MM.1S (cell line): ENCODE measurements around the gene RGL3.
"Not testable (repeated sequence)": the region's sequence is repeated elsewhere in the genome, so short reads cannot be mapped to it uniquely, and the experiment has no call there.

Source experiments
- DNase-seq: peaks from one replicate; pipeline ENCODE4 v3.0.0-alpha.2; 2015
- H2AFZ ChIP-seq: fragments of 300-600 bp; sonication (generic); 2 replicates; pipeline ENCODE4 v1.6.0; 2016; ENCODE audit warnings: antibody characterized with exemption, low read length
- H3F3A ChIP-seq: fragments of 300-600 bp; sonication (generic); 2 replicates; pipeline ENCODE4 v1.6.1; 2016; ENCODE audit warnings: mild to moderate bottlenecking, antibody characterized with exemption, low read length, moderate library complexity, mixed read lengths; ENCODE audit not compliant: insufficient read depth
- H3K27ac ChIP-seq: fragments of 300-600 bp; sonication (generic); 2 replicates; pipeline ENCODE4 v1.5.1; 2016; ENCODE audit warnings: mild to moderate bottlenecking, low read length
- H3K27me3 ChIP-seq: fragments of 300-600 bp; sonication (generic); replicated peaks from 2 replicates; pipeline ENCODE4 v1.6.0; 2016; ENCODE audit warnings: low read length; ENCODE audit not compliant: insufficient read depth
- H3K36me3 ChIP-seq: fragments of 300-600 bp; sonication (generic); replicated peaks from 2 replicates; pipeline ENCODE4 v1.6.1; 2016; ENCODE audit warnings: mild to moderate bottlenecking, low read length, mixed read lengths; ENCODE audit not compliant: insufficient read depth
- H3K4me1 ChIP-seq: fragments of 300-600 bp; sonication (generic); 2 replicates; pipeline ENCODE4 v1.6.1; 2016; ENCODE audit warnings: low read length, mixed read lengths
- H3K4me2 ChIP-seq: fragments of 300-600 bp; sonication (generic); 2 replicates; pipeline ENCODE4 v1.6.0; 2016; ENCODE audit warnings: low read depth, low read length
- H3K4me3 ChIP-seq: fragments of 300-600 bp; sonication (generic); 2 replicates; pipeline ENCODE4 v1.5.1; 2016; ENCODE audit warnings: low read length, mixed read lengths
- H3K79me2 ChIP-seq: fragments of 300-600 bp; sonication (generic); 2 replicates; pipeline ENCODE4 v1.6.1; 2016; ENCODE audit warnings: mixed run types, low read length, mixed read lengths
- H3K9ac ChIP-seq: fragments of 300-600 bp; sonication (generic); 2 replicates; pipeline ENCODE4 v1.6.1; 2016; ENCODE audit warnings: low read length, mixed read lengths
- H3K9me2 ChIP-seq: fragments of 300-600 bp; sonication (generic); replicated peaks from 2 replicates; pipeline ENCODE4 v1.6.1; 2016; ENCODE audit warnings: mild to moderate bottlenecking, low read length, mixed read lengths; ENCODE audit not compliant: insufficient read depth
- H3K9me3 ChIP-seq: fragments of 300-600 bp; sonication (generic); replicated peaks from 2 replicates; pipeline ENCODE4 v1.6.1; 2016; ENCODE audit warnings: mild to moderate bottlenecking, low read length, mixed read lengths; ENCODE audit not compliant: insufficient read depth
- H4K20me1 ChIP-seq: fragments of 300-600 bp; sonication (generic); 2 replicates; pipeline ENCODE4 v1.6.1; 2016; ENCODE audit warnings: mild to moderate bottlenecking, low read length, moderate library complexity, mixed read lengths; ENCODE audit not compliant: insufficient read depth
- CTCF ChIP-seq: fragments of 300-600 bp; sonication (generic); IDR thresholded peaks from 2 replicates; pipeline ENCODE4 v1.5.1; 2016; ENCODE audit warnings: antibody characterized with exemption, low read length, mixed read lengths
- EZH2 ChIP-seq: fragments of 300-600 bp; sonication (generic); optimal IDR thresholded peaks from 2 replicates; pipeline ENCODE3; 2017; ENCODE audit warnings: low read depth, mild to moderate bottlenecking, antibody characterized with exemption, low read length, mixed read lengths
- EZH2phosphoT487 ChIP-seq: fragments of 300-600 bp; sonication (generic); IDR thresholded peaks from 2 replicates; pipeline ENCODE4 v1.6.1; 2018; ENCODE audit warnings: antibody characterized with exemption, low read length

Gene RGL3

GRCh38 chr19:11457115-11457514, 38.0 kb upstream of the RGL3 start:
- Histone ChIP-seq H3K4me3 (no peak overlapping the region), H3K9ac (no peak overlapping the region)
- DNase-seq: no peak

DNA sequence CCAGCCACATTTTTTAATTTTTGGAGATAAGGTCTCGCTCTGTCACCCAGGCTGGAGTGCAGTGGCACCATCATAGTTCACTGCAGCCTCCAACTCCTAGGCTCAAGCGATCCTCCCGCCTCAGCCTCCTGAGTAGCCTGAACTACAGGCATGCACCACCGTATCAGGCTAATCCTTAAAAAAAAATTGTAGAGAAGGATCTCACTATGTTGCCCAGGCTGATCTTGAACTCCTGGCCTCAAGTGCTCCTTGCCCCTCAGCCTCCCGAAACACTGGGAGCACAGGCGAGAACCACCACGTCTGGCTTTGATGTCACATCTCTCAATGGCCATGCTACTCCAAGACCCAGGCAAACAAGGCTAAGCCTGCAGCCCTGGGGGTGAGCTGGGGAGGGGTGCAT, 37.5 kb upstream of the RGL3 start:
- Histone ChIP-seq H2AFZ (no peak overlapping the region), H4K20me1 (no peaks in the 10 kb centered on the region), H3K9me2 (no peaks in the 10 kb centered on the region), H3K4me2 (no peak overlapping the region), H3K27ac (no peak overlapping the region), H3K9ac (no peak overlapping the region), H3K4me1 (no peaks in the 10 kb centered on the region), H3K36me3 (no peaks in the 10 kb centered on the region), H3K27me3 (peaks cover 42% of the 10 kb centered on the region), H3K9me3 (no peaks in the 10 kb centered on the region), H3K79me2 (no peaks in the 10 kb centered on the region), H3K4me3 (no peak overlapping the region), H3F3A (no peaks in the 10 kb centered on the region)
- TF ChIP-seq EZH2phosphoT487 (no peak), EZH2 (no peak), CTCF (no peak)
- no peak for DNase-seq

More at GRCh38 chr19:11457115-11457514, 38.0 kb upstream of the RGL3 start:
- Histone ChIP-seq H3K27me3 (peaks cover 42% of the 10 kb centered on the region), H3F3A (no peaks in the 10 kb centered on the region), H3K79me2 (no peaks in the 10 kb centered on the region), H4K20me1 (no peaks in the 10 kb centered on the region), H2AFZ (no peak overlapping the region), H3K36me3 (no peaks in the 10 kb centered on the region), H3K9me3 (no peaks in the 10 kb centered on the region), H3K4me2 (no peak overlapping the region), H3K4me1 (no peaks in the 10 kb centered on the region), H3K9me2 (no peaks in the 10 kb centered on the region), H3K27ac (no peak overlapping the region)
- TF ChIP-seq EZH2 (no peak), EZH2phosphoT487 (no peak), CTCF (no peak)

- not testable (repeated sequence) for H3K79me2 ChIP-seq, H3F3A ChIP-seq, H3K9ac ChIP-seq, H4K20me1 ChIP-seq, H3K4me2 ChIP-seq, H3K9me3 ChIP-seq, H3K4me1 ChIP-seq, H3K27ac ChIP-seq, H3K9me2 ChIP-seq, H3K36me3 ChIP-seq, H3K4me3 ChIP-seq, DNase-seq, H2AFZ ChIP-seq
- peaks cover 32% of the 10 kb centered on the region for H3K27me3 ChIP-seq
Observed at GRCh38 chr19:11455233-11455554, 36.1 kb upstream of the RGL3 start.

DNA sequence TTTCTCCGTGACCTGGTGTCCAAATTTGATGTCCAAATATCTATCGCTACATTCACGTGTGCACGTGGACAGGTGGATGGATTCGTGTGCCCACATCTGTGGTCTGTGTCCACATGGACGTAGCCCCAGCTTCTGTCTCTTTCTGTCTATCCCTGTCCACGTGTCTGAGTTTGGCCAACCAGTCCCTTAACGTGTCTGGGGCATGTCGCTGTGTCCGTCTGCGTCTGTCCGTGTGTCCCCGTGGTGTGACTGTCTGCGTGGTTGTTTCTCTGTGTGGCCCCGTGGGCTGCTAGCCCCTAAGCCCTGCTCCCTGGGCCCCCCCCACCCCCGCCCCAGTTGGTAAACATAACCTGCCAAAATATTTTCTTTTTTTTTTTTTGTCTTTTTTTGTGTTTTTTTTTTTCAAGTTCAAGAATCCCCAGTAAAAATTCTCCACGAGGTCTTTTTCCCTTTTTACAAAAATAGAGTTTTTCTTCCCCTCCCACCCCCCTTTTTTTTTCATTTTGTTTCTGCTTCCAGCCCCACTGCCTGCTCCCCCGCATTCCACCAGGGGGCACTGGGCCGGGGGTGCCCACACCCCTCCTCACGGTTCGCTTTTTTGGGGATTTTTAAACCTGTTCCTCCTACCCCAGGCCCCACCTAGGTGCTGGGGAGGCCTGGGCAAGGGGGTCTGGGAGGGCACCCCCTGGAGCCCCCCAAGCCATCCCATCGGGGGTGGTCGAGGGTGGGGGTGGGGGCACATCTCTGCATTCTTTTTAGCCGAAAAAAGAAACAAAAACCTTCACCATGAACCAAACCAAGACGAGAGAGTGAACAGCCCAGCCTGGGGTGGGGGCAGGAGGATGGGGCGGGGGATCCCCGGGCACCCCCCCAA, 34.6 kb upstream of the RGL3 start:
- Histone ChIP-seq H3K4me1 (no peaks in the 10 kb centered on the region), H4K20me1 (no peaks in the 10 kb centered on the region), H3K27me3 (peaks cover 20% of the 10 kb centered on the region), H3K9me2 (no peaks in the 10 kb centered on the region), H3K9me3 (no peaks in the 10 kb centered on the region), H3F3A (no peaks in the 10 kb centered on the region), H3K36me3 (no peaks in the 10 kb centered on the region), H3K9ac (no peak overlapping the region), H3K79me2 (no peaks in the 10 kb centered on the region), H2AFZ (peak overlapping the region; percentile 42; the same call in 1 of the 2 replicates), H3K4me3 (no peak overlapping the region), H3K4me2 (peak overlapping the region; percentile 45; the same call in 1 of the 2 replicates), H3K27ac (no peak overlapping the region)
- no peak for DNase-seq
- peak; percentile 58 for TF ChIP-seq CTCF
- TF ChIP-seq EZH2: no peak
- TF ChIP-seq EZH2phosphoT487: no peak
